Smooth muscle cell (in vitro differentiated cells): ENCODE measurements around the gene SORBS1. TPM values are rescaled to one million over a fixed set of nuclear protein-coding genes. Genes with fewer than 3 reads are reported as not detected.
A peak's percentile ranks its signal among the peaks of the same experiment; 100 is the strongest.

Source experiments
- DNase-seq: peaks from one replicate; lab custom pipeline; 2025; ENCODE audit not compliant: unreplicated experiment; lab: John Stamatoyannopoulos, UW
- H2AFZ ChIP-seq: fragments of 200-600 bp; sonication (generic); 2 replicates; pipeline ENCODE4 v1.6.0; 2016; ENCODE audit warnings: antibody characterized with exemption, low read depth, mild to moderate bottlenecking
- H3F3A ChIP-seq: fragments of 200-600 bp; sonication (generic); 2 replicates; pipeline ENCODE4 v1.6.0; 2017; ENCODE audit warnings: antibody characterized with exemption, low read depth
- H3K27ac ChIP-seq: fragments of 200-600 bp; sonication (generic); 2 replicates; pipeline ENCODE4 v1.5.1; 2016; ENCODE audit warnings: low read depth, mild to moderate bottlenecking
- H3K27me3 ChIP-seq: fragments of 200-600 bp; sonication (generic); 2 replicates; pipeline ENCODE4 v1.6.1; 2016; ENCODE audit warnings: low read depth, mild to moderate bottlenecking
- H3K36me3 ChIP-seq: fragments of 200-600 bp; sonication (generic); 2 replicates; pipeline ENCODE4 v1.5.1; 2016; ENCODE audit warnings: low read depth
- H3K4me1 ChIP-seq: fragments of 200-600 bp; sonication (generic); 2 replicates; pipeline ENCODE4 v1.5.1; 2016; ENCODE audit warnings: low read depth
- H3K4me2 ChIP-seq: fragments of 200-600 bp; sonication (generic); 2 replicates; pipeline ENCODE4 v1.6.0; 2016; ENCODE audit warnings: mild to moderate bottlenecking
- H3K4me3 ChIP-seq: fragments of 200-600 bp; sonication (generic); 2 replicates; pipeline ENCODE4 v1.5.1; 2016; ENCODE audit warnings: mild to moderate bottlenecking
- H3K79me2 ChIP-seq: fragments of 200-600 bp; sonication (generic); 2 replicates; pipeline ENCODE4 v1.6.0; 2016; ENCODE audit warnings: low read depth, mild to moderate bottlenecking
- H3K9ac ChIP-seq: fragments of 200-600 bp; sonication (generic); 2 replicates; pipeline ENCODE4 v1.6.0; 2016; ENCODE audit warnings: low read depth
- H3K9me3 ChIP-seq: fragments of 200-600 bp; sonication (generic); replicated peaks from 2 replicates; pipeline ENCODE4 v1.5.1; 2016; ENCODE audit warnings: low read depth
- H4K20me1 ChIP-seq: fragments of 200-600 bp; sonication (generic); 2 replicates; pipeline ENCODE4 v1.6.0; 2016; ENCODE audit warnings: low read depth
- CTCF ChIP-seq: fragments of 200-600 bp; sonication (generic); IDR thresholded peaks from 2 replicates; pipeline ENCODE4 v1.5.1; 2017; ENCODE audit warnings: borderline replicate concordance, mild to moderate bottlenecking, antibody characterized with exemption; ENCODE audit not compliant: insufficient read depth, poor library complexity, severe bottlenecking
- WGBS: methylation state at CpG from one replicate; pipeline ENCODE4 v1.1.7; 2016; ENCODE audit warnings: low lambda C conversion rate; 5-methylcytosine and 5-hydroxymethylcytosine counted together
- polyA plus RNA-seq: library from polyadenylated mRNA; unstranded; fragments of >200 nt; fragmentation: Nextera tagmentation; extraction: Ambion mirVana; gene quantifications from 2 replicates; pipeline ENCODE4 v1.2.1, GENCODE V29; 2016
- total RNA-seq: library from RNA; depleted of rRNA; stranded (reverse); fragments of >200 nt; gene quantifications from 2 replicates; pipeline ENCODE4 v1.2.3, GENCODE V29; 2014

The SORBS1 gene
- total and polyA plus RNA-seq, 2 experiments from 2014 or later: 14.6 to 21.0 TPM

GRCh38 chr10:95493862-95494261, 67.3 kb downstream of the SORBS1 start:
- TF ChIP-seq CTCF: no peak
- H4K20me1 ChIP-seq: no peaks in the 10 kb centered on the region
- peak overlapping the region; percentile 6 for H3K27ac ChIP-seq
- no peak for DNase-seq
- no peaks in the 10 kb centered on the region for H3K27me3 ChIP-seq
- H3F3A ChIP-seq: no peaks in the 10 kb centered on the region
- H3K9ac ChIP-seq: no peak overlapping the region
- 97% methylated on average over 2 of the region's 2 CpGs for WGBS
- no peak overlapping the region for H3K4me2 ChIP-seq
- H3K36me3 ChIP-seq: no peaks in the 10 kb centered on the region
- no peak overlapping the region for H3K4me3 ChIP-seq
- no peak overlapping the region for H2AFZ ChIP-seq
- no peaks in the 10 kb centered on the region for H3K9me3 ChIP-seq
- peaks cover 7% of the 10 kb centered on the region for H3K79me2 ChIP-seq
- H3K4me1 ChIP-seq: no peaks in the 10 kb centered on the region

GRCh38 chr10:95487994-95488393, 73.2 kb downstream of the SORBS1 start:
- H3F3A ChIP-seq: no peaks in the 10 kb centered on the region

GRCh38 chr10:95485056-95485844, 75.9 kb downstream of the SORBS1 start:
- peak overlapping the region; percentile 1 for H3K4me2 ChIP-seq
- H3K4me3 ChIP-seq: no peak overlapping the region
- peaks cover 7% of the 10 kb centered on the region for H3F3A ChIP-seq
- 41% methylated on average over 4 of the region's 4 CpGs for WGBS
- H3K79me2 ChIP-seq: peaks cover 4% of the 10 kb centered on the region
- TF ChIP-seq CTCF: no peak
- no peaks in the 10 kb centered on the region for H3K27me3 ChIP-seq
- H3K27ac ChIP-seq: peak overlapping the region; percentile 97
- peak overlapping the region; percentile 23 for H3K9ac ChIP-seq
- H3K9me3 ChIP-seq: no peaks in the 10 kb centered on the region
- H3K4me1 ChIP-seq: peaks cover 17% of the 10 kb centered on the region
- H2AFZ ChIP-seq: no peak overlapping the region
- DNase-seq: no peak
- no peaks in the 10 kb centered on the region for H4K20me1 ChIP-seq
- H3K36me3 ChIP-seq: no peaks in the 10 kb centered on the region

More at GRCh38 chr10:95487994-95488393, 73.2 kb downstream of the SORBS1 start:
- Histone ChIP-seq H3K36me3 (no peaks in the 10 kb centered on the region), H3K4me2 (no peak overlapping the region), H3K27ac (no peak overlapping the region), H3K27me3 (no peaks in the 10 kb centered on the region), H3K9me3 (no peaks in the 10 kb centered on the region), H3K4me3 (no peak overlapping the region), H4K20me1 (no peaks in the 10 kb centered on the region), H2AFZ (no peak overlapping the region), H3K9ac (no peak overlapping the region), H3K4me1 (no peaks in the 10 kb centered on the region), H3K79me2 (peaks cover 7% of the 10 kb centered on the region)
- DNase-seq: no peak
- TF ChIP-seq CTCF: no peak
